ENCODE data around the gene CLUH. TPM values are rescaled to one million over a fixed set of nuclear protein-coding genes. Genes with fewer than 3 reads are reported as not detected.

CLUH gene
- total RNA-seq, 1 donor from 2014 or later, result 66.1 TPM

- no peak for DNase-seq (ENCODE audit: low read depth)
Measured at GRCh38 chr17:2722611-2723010, 11.0 kb upstream of the CLUH start.

GRCh38 chr17:2721603-2722002 is 10.0 kb upstream of the CLUH start:
- no peak for DNase-seq (ENCODE audit: low read depth)

GRCh38 chr17:2719861-2720260 is 8.3 kb upstream of the CLUH start:
- no peak for DNase-seq (ENCODE audit: low read depth)

- no peak for DNase-seq (ENCODE audit: low read depth)
Measured at GRCh38 chr17:2718150-2718938, 6.8 kb upstream of the CLUH start.

GRCh38 chr17:2716649-2717048 is 5.1 kb upstream of the CLUH start:
- no peak for DNase-seq (ENCODE audit: low read depth)

- no peak for DNase-seq (ENCODE audit: low read depth)
Measured at GRCh38 chr17:2713881-2714280, 2.3 kb upstream of the CLUH start.

GRCh38 chr17:2712300-2713043 is 908 bp upstream of the CLUH start:
- no peak for DNase-seq (ENCODE audit: low read depth)

GRCh38 chr17:2710803-2711607 is 559 bp downstream of the CLUH start:
- DNase-seq (ENCODE audit: low read depth), result peak; percentile 49

GRCh38 chr17:2710071-2710802 is 1.3 kb downstream of the CLUH start:
- no peak for DNase-seq (ENCODE audit: low read depth)

GRCh38 chr17:2709183-2709661 is 2.3 kb downstream of the CLUH start:
- no peak for DNase-seq (ENCODE audit: low read depth)

GRCh38 chr17:2708585-2709182 is 2.9 kb downstream of the CLUH start:
- DNase-seq (ENCODE audit: low read depth), result no peak

- DNase-seq (ENCODE audit: low read depth), result peak; percentile 81
Measured at GRCh38 chr17:2707721-2708584, 3.6 kb downstream of the CLUH start.

- no peak for DNase-seq (ENCODE audit: low read depth)
Measured at GRCh38 chr17:2706911-2707510, 4.6 kb downstream of the CLUH start.

- DNase-seq (ENCODE audit: low read depth), result no peak
Measured at GRCh38 chr17:2705888-2706795, 5.4 kb downstream of the CLUH start.

GRCh38 chr17:2705263-2705662 is 6.3 kb downstream of the CLUH start:
- DNase-seq (ENCODE audit: low read depth), result no peak

GRCh38 chr17:2704890-2705248 is 6.7 kb downstream of the CLUH start:
- DNase-seq (ENCODE audit: low read depth), result no peak

- DNase-seq (ENCODE audit: low read depth), result no peak
Measured at GRCh38 chr17:2704031-2704889, 7.3 kb downstream of the CLUH start.

Data from myocyte (in vitro differentiated cells).